ENCODE results near the gene HACD4. TPM values are rescaled to one million over a fixed set of nuclear protein-coding genes. Genes with fewer than 3 reads are reported as not detected.

Gene HACD4
- total RNA-seq, 1 experiment from 2014 or later = 0.07 TPM

GRCh38 chr9:20988671-20989315 is 42.6 kb downstream of the HACD4 start:
- H3K4me1 Mint-ChIP-seq (ENCODE audit: low read depth, unreplicated experiment) = no peaks in the 10 kb centered on the region
- no peak for TF ChIP-seq CTCF (IDR thresholded peaks at IDR 0.05; ENCODE audit: unreplicated experiment)
- CTCF ChIA-PET = no interaction called here
- intact Hi-C loops (cut with micrococcal nuclease; ENCODE audit: unreplicated experiment) = no loop called here
- no TSS peak for BruUV-seq (replicated peaks)
- no peak overlapping the region for H3K27ac Mint-ChIP-seq (ENCODE audit: unreplicated experiment)
- H3K36me3 Mint-ChIP-seq (ENCODE audit: insufficient read depth, unreplicated experiment) = peaks cover 5% of the 10 kb centered on the region
- H3K4me3 Mint-ChIP-seq (ENCODE audit: low read depth, unreplicated experiment) = no peak overlapping the region
- H3K9me3 Mint-ChIP-seq (ENCODE audit: low read depth, unreplicated experiment) = no peaks in the 10 kb centered on the region
- H3K27me3 Mint-ChIP-seq (ENCODE audit: unreplicated experiment) = no peaks in the 10 kb centered on the region
- no peak for DNase-seq

GRCh38 chr9:20988061-20988460 is 43.4 kb downstream of the HACD4 start:
- H3K4me3 Mint-ChIP-seq (ENCODE audit: low read depth, unreplicated experiment) = no peak overlapping the region
- TF ChIP-seq CTCF (IDR thresholded peaks at IDR 0.05; ENCODE audit: unreplicated experiment) = no peak
- no peak for DNase-seq
- peaks cover 1% of the 10 kb centered on the region for H3K36me3 Mint-ChIP-seq (ENCODE audit: insufficient read depth, unreplicated experiment)
- no peaks in the 10 kb centered on the region for H3K4me1 Mint-ChIP-seq (ENCODE audit: low read depth, unreplicated experiment)
- BruUV-seq (replicated peaks) = no TSS peak
- intact Hi-C loops (cut with micrococcal nuclease; ENCODE audit: unreplicated experiment) = no loop called here
- CTCF ChIA-PET = no interaction called here
- no peaks in the 10 kb centered on the region for H3K27me3 Mint-ChIP-seq (ENCODE audit: unreplicated experiment)
- H3K9me3 Mint-ChIP-seq (ENCODE audit: low read depth, unreplicated experiment) = no peaks in the 10 kb centered on the region
- no peak overlapping the region for H3K27ac Mint-ChIP-seq (ENCODE audit: unreplicated experiment)

GRCh38 chr9:20987521-20987920 is 43.9 kb downstream of the HACD4 start:
- no peak overlapping the region for H3K4me3 Mint-ChIP-seq (ENCODE audit: low read depth, unreplicated experiment)
- H3K4me1 Mint-ChIP-seq (ENCODE audit: low read depth, unreplicated experiment) = no peaks in the 10 kb centered on the region
- H3K36me3 Mint-ChIP-seq (ENCODE audit: insufficient read depth, unreplicated experiment) = no peaks in the 10 kb centered on the region
- BruUV-seq (replicated peaks) = no TSS peak
- CTCF ChIA-PET = no interaction called here
- no peak overlapping the region for H3K27ac Mint-ChIP-seq (ENCODE audit: unreplicated experiment)
- no peak for TF ChIP-seq CTCF (IDR thresholded peaks at IDR 0.05; ENCODE audit: unreplicated experiment)
- no peaks in the 10 kb centered on the region for H3K27me3 Mint-ChIP-seq (ENCODE audit: unreplicated experiment)
- no peak for DNase-seq
- intact Hi-C loops (cut with micrococcal nuclease; ENCODE audit: unreplicated experiment) = no loop called here
- H3K9me3 Mint-ChIP-seq (ENCODE audit: low read depth, unreplicated experiment) = no peaks in the 10 kb centered on the region

GRCh38 chr9:20985851-20986600 is 45.4 kb downstream of the HACD4 start:
- H3K4me1 Mint-ChIP-seq (ENCODE audit: low read depth, unreplicated experiment) = no peaks in the 10 kb centered on the region
- no peaks in the 10 kb centered on the region for H3K9me3 Mint-ChIP-seq (ENCODE audit: low read depth, unreplicated experiment)
- no peak for TF ChIP-seq CTCF (IDR thresholded peaks at IDR 0.05; ENCODE audit: unreplicated experiment)
- H3K36me3 Mint-ChIP-seq (ENCODE audit: insufficient read depth, unreplicated experiment) = no peaks in the 10 kb centered on the region
- no peaks in the 10 kb centered on the region for H3K27me3 Mint-ChIP-seq (ENCODE audit: unreplicated experiment)
- intact Hi-C loops (cut with micrococcal nuclease; ENCODE audit: unreplicated experiment) = no loop called here
- BruUV-seq (replicated peaks) = no TSS peak
- DNase-seq = no peak
- H3K4me3 Mint-ChIP-seq (ENCODE audit: low read depth, unreplicated experiment) = no peak overlapping the region
- CTCF ChIA-PET = no interaction called here
- H3K27ac Mint-ChIP-seq (ENCODE audit: unreplicated experiment) = no peak overlapping the region

Measured in Calu3 (cell line).